ENCODE data around the gene TSR3. TPM values are rescaled to one million over a fixed set of nuclear protein-coding genes. Genes with fewer than 3 reads are reported as not detected.

Gene TSR3
- polyA plus RNA-seq, 3 donors = 23.2 to 73.1 (median 48.2) TPM

DNA sequence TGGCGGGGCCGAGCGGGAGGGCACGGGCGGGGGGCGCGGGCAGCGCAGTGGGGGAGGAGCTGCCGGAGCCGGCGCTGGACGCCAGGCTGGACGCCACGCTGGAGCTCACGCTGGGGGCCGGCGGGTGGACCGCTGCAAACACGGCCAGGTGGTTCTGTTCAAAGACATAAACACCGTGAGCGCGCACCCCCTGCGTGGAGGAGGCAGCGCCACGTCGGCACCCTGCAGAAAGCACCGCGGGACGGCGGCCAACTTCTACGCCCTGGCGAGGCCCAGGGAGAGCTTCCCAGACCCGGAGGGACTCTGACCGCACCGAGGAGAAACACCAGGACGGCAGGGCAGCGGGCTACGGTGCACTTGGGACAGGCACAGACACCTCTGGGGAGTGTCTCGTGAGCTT lies 33.6 kb upstream of the TSR3 start:
- Histone ChIP-seq H3K27me3 (ENCODE audit: control insufficient read depth in 2 of 2, insufficient read depth in 2 of 2, low read length in 2 of 2) (no peaks in the 10 kb centered on the region), H3K9me3 (replicated peaks in 1 of 2; ENCODE audit: control insufficient read depth in 1 of 2, insufficient read depth in 1 of 2, low read length in 2 of 2) (no peaks in the 10 kb centered on the region), H3K9ac (ENCODE audit: insufficient read depth, low read length, poor library complexity, severe bottlenecking) (no peak overlapping the region), H2AFZ (ENCODE audit: insufficient read depth, low read depth, low read length, poor library complexity, severe bottlenecking) (no peak overlapping the region), H3K4me2 (replicated peaks; ENCODE audit: extremely low read depth, low read length, poor library complexity, severe bottlenecking) (no peak overlapping the region), H3K27ac (ENCODE audit: low read depth in 1 of 2, low read length in 2 of 2) (no peak overlapping the region), H3K36me3 (replicated peaks in 1 of 2; ENCODE audit: control insufficient read depth in 1 of 2, insufficient read depth in 2 of 2, low read length in 2 of 2) (peaks cover 62 to 80% of the 10 kb centered on the region in 2 donors), H3K4me1 (ENCODE audit: control insufficient read depth in 1 of 2, insufficient read depth in 2 of 2, low read length in 2 of 2) (no peaks in the 10 kb centered on the region), H3K4me3 (replicated peaks in 1 of 3; ENCODE audit: low read depth in 2 of 3, low read length in 3 of 3) (no peak overlapping the region), H3K79me2 (ENCODE audit: insufficient read depth, low read length) (no peaks in the 10 kb centered on the region), H4K20me1 (ENCODE audit: insufficient read depth, low read length) (peaks cover 74% of the 10 kb centered on the region)
- Mint-ChIP-seq H3K27ac (no peak overlapping the region), H3K4me1 (peaks cover under 1% of the 10 kb centered on the region), H3K36me3 (peaks cover 39 to 76% of the 10 kb centered on the region in 2 donors), H3K9me3 (no peaks in the 10 kb centered on the region), H3K27me3 (ENCODE audit: low read depth in 3 of 3) (no peaks in the 10 kb centered on the region), H3K4me3 (no peak overlapping the region)
- WGBS (ENCODE audit: insufficient coverage) = 98% methylated on average over 39 of the region's 39 CpGs
- intact Hi-C loops (cut with micrococcal nuclease) = no loop called here
- TF ChIP-seq, protein P1, sequence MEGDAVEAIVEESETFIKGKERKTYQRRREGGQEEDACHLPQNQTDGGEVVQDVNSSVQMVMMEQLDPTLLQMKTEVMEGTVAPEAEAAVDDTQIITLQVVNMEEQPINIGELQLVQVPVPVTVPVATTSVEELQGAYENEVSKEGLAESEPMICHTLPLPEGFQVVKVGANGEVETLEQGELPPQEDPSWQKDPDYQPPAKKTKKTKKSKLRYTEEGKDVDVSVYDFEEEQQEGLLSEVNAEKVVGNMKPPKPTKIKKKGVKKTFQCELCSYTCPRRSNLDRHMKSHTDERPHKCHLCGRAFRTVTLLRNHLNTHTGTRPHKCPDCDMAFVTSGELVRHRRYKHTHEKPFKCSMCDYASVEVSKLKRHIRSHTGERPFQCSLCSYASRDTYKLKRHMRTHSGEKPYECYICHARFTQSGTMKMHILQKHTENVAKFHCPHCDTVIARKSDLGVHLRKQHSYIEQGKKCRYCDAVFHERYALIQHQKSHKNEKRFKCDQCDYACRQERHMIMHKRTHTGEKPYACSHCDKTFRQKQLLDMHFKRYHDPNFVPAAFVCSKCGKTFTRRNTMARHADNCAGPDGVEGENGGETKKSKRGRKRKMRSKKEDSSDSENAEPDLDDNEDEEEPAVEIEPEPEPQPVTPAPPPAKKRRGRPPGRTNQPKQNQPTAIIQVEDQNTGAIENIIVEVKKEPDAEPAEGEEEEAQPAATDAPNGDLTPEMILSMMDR (IDR thresholded peaks at IDR 0.05) = no peak
- DNase-seq = no peak

GRCh38 chr16:1383556-1383955 lies 31.9 kb upstream of the TSR3 start:
- H3K27ac ChIP-seq (ENCODE audit: low read depth in 1 of 2, low read length in 2 of 2) = no peak overlapping the region
- H3K36me3 ChIP-seq (replicated peaks in 1 of 2; ENCODE audit: control insufficient read depth in 1 of 2, insufficient read depth in 2 of 2, low read length in 2 of 2) = peaks cover 50 to 63% of the 10 kb centered on the region in 2 donors
- H3K27me3 ChIP-seq (ENCODE audit: control insufficient read depth in 2 of 2, insufficient read depth in 2 of 2, low read length in 2 of 2) = no peaks in the 10 kb centered on the region
- Mint-ChIP-seq H3K9me3 (no peaks in the 10 kb centered on the region), H3K27me3 (ENCODE audit: low read depth in 3 of 3) (peaks cover 1 to 3% (median 2%) of the 10 kb centered on the region in 3 donors), H3K4me1 (peaks cover 9% of the 10 kb centered on the region), H3K36me3 (peaks cover 35 to 65% of the 10 kb centered on the region in 2 donors), H3K27ac (no peak overlapping the region), H3K4me3 (no peak overlapping the region)
- peaks cover 3% of the 10 kb centered on the region for H3K79me2 ChIP-seq (ENCODE audit: insufficient read depth, low read length)
- TF ChIP-seq, protein P1 (IDR thresholded peaks at IDR 0.05) = no peak
- H2AFZ ChIP-seq (ENCODE audit: insufficient read depth, low read depth, low read length, poor library complexity, severe bottlenecking) = no peak overlapping the region
- H3K4me2 ChIP-seq (replicated peaks; ENCODE audit: extremely low read depth, low read length, poor library complexity, severe bottlenecking) = no peak overlapping the region
- intact Hi-C loops (cut with micrococcal nuclease) = no loop called here
- peaks cover 88% of the 10 kb centered on the region for H4K20me1 ChIP-seq (ENCODE audit: insufficient read depth, low read length)
- WGBS (ENCODE audit: insufficient coverage) = 94% methylated on average over 6 of the region's 18 CpGs
- peaks cover 9 to 15% of the 10 kb centered on the region in 2 donors for H3K4me1 ChIP-seq (ENCODE audit: control insufficient read depth in 1 of 2, insufficient read depth in 2 of 2, low read length in 2 of 2)
- no peak overlapping the region for H3K4me3 ChIP-seq (replicated peaks in 1 of 3; ENCODE audit: low read depth in 2 of 3, low read length in 3 of 3)
- no peak overlapping the region for H3K9ac ChIP-seq (ENCODE audit: insufficient read depth, low read length, poor library complexity, severe bottlenecking)
- peak in 1 of 3 donors; percentile 5 for DNase-seq
- no peaks in the 10 kb centered on the region for H3K9me3 ChIP-seq (replicated peaks in 1 of 2; ENCODE audit: control insufficient read depth in 1 of 2, insufficient read depth in 1 of 2, low read length in 2 of 2)

All from CD14-positive monocyte (primary cell).